IMR-90 (cell line): Measurements from ENCODE around the gene TMEM26.

ENCODE experiments used
- BHLHE40 ChIP-seq: fragments of 150-350 bp; IDR thresholded peaks from 2 replicates; pipeline ENCODE4 v1.6.1; 2016; ENCODE audit warnings: mild to moderate bottlenecking, low read depth, low read length
- ELK1 ChIP-seq: fragments of 150-350 bp; IDR thresholded peaks from 2 replicates; pipeline ENCODE4 v1.6.1; 2016; ENCODE audit warnings: low read depth, mild to moderate bottlenecking, low read length, moderate library complexity, borderline replicate concordance
- FOS ChIP-seq: fragments of 150-350 bp; IDR thresholded peaks from 2 replicates; pipeline ENCODE4 v1.6.1; 2016; ENCODE audit warnings: low read depth, low read length
- MXI1 ChIP-seq: IDR thresholded peaks from 2 replicates; pipeline ENCODE4 v1.6.1; 2012; ENCODE audit warnings: low read depth, mild to moderate bottlenecking, low read length, moderate library complexity, borderline replicate concordance
- NFE2L2 ChIP-seq: fragments of 150-350 bp; IDR thresholded peaks from 2 replicates; pipeline ENCODE4 v1.6.1; 2016; ENCODE audit warnings: low read depth, mild to moderate bottlenecking, low read length
- POLR2A ChIP-seq: IDR thresholded peaks from 2 replicates; pipeline ENCODE4 v1.6.1; 2012; ENCODE audit warnings: mild to moderate bottlenecking, low read depth, low read length
- RAD21 ChIP-seq: IDR thresholded peaks from 2 replicates; pipeline ENCODE4 v1.6.1; 2012; ENCODE audit warnings: low read length, improper control_type of control experiment
- TF ChIP-seq, protein P1 (sequence below): conservative IDR thresholded peaks from 2 replicates; pipeline ENCODE4 v1.5.1; 2012; ENCODE audit warnings: mild to moderate bottlenecking, low read depth, low read length, improper control_type of control experiment

DNA sequence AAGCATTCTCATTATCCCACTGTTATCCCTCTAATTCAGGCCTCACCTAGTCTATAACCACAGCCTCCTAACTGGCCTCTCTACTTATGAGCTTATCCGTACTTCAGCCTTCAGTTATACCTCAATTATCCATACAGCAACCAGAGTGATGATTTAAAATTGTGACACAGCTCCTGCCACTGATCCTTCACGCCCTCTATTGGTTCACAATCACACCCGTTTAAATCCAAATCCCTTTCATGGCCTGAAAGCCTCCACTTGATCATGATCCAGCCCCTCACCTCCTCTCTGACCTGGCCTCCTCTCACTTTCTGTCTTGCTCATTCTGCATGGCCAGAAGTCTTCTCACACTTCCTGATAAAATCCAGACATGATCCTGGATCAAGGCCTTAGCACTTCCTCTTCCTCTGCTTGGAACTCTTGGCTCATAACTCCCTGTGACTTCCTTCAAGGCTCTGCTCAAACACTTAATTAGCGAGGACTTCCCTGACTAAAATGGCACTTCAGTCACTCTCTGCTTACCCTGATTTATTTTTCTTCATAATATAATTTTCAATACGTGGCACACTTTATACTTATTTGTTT lies 19.0 kb upstream of the TMEM26 start:
- TF ChIP-seq, protein P1, sequence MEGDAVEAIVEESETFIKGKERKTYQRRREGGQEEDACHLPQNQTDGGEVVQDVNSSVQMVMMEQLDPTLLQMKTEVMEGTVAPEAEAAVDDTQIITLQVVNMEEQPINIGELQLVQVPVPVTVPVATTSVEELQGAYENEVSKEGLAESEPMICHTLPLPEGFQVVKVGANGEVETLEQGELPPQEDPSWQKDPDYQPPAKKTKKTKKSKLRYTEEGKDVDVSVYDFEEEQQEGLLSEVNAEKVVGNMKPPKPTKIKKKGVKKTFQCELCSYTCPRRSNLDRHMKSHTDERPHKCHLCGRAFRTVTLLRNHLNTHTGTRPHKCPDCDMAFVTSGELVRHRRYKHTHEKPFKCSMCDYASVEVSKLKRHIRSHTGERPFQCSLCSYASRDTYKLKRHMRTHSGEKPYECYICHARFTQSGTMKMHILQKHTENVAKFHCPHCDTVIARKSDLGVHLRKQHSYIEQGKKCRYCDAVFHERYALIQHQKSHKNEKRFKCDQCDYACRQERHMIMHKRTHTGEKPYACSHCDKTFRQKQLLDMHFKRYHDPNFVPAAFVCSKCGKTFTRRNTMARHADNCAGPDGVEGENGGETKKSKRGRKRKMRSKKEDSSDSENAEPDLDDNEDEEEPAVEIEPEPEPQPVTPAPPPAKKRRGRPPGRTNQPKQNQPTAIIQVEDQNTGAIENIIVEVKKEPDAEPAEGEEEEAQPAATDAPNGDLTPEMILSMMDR, result no peak
- TF ChIP-seq ELK1 (no peak), BHLHE40 (no peak), NFE2L2 (no peak), POLR2A (no peak), FOS (no peak), RAD21 (no peak), MXI1 (no peak)
